ENCODE data around the gene RWDD4.

Gene RWDD4

GRCh38 chr4:183675625-183676024, 16.6 kb upstream of the RWDD4 start:
- H3K9ac ChIP-seq: no peak overlapping the region
- H3K4me1 ChIP-seq: no peaks in the 10 kb centered on the region
- H3K79me2 ChIP-seq: no peaks in the 10 kb centered on the region
- no peak for TF ChIP-seq CTCF (IDR thresholded peaks at IDR 0.05)
- no peaks in the 10 kb centered on the region for H3K36me3 ChIP-seq (ENCODE audit: control insufficient read depth, insufficient read depth, low read length)
- no peaks in the 10 kb centered on the region for H3K9me3 ChIP-seq (ENCODE audit: control insufficient read depth, low read length)
- no peak overlapping the region for H3K4me3 ChIP-seq (ENCODE audit: low read depth, low read length)
- H3K4me2 ChIP-seq (ENCODE audit: low read length): no peak overlapping the region
- no peak overlapping the region for H3K27ac ChIP-seq
- no peak overlapping the region for H2AFZ ChIP-seq
- no peaks in the 10 kb centered on the region for H3K27me3 ChIP-seq (ENCODE audit: control insufficient read depth, insufficient read depth, low read length)

GRCh38 chr4:183674153-183674552, 15.2 kb upstream of the RWDD4 start:
- Histone ChIP-seq H3K79me2 (no peaks in the 10 kb centered on the region), H3K4me3 (ENCODE audit: low read depth, low read length) (no peak overlapping the region), H3K9ac (no peak overlapping the region), H3K27ac (no peak overlapping the region), H2AFZ (no peak overlapping the region), H3K4me2 (ENCODE audit: low read length) (no peak overlapping the region), H3K27me3 (ENCODE audit: control insufficient read depth, insufficient read depth, low read length) (no peaks in the 10 kb centered on the region), H3K9me3 (ENCODE audit: control insufficient read depth, low read length) (no peaks in the 10 kb centered on the region), H3K4me1 (no peaks in the 10 kb centered on the region), H3K36me3 (ENCODE audit: control insufficient read depth, insufficient read depth, low read length) (no peaks in the 10 kb centered on the region)
- no peak for TF ChIP-seq CTCF (IDR thresholded peaks at IDR 0.05)

GRCh38 chr4:183670960-183671555, 12.1 kb upstream of the RWDD4 start:
- Histone ChIP-seq H3K9ac (no peak overlapping the region), H3K27ac (no peak overlapping the region), H3K4me2 (ENCODE audit: low read length) (no peak overlapping the region), H3K79me2 (no peaks in the 10 kb centered on the region), H2AFZ (no peak overlapping the region), H3K4me3 (ENCODE audit: low read depth, low read length) (no peak overlapping the region), H3K36me3 (ENCODE audit: control insufficient read depth, insufficient read depth, low read length) (no peaks in the 10 kb centered on the region), H3K27me3 (ENCODE audit: control insufficient read depth, insufficient read depth, low read length) (no peaks in the 10 kb centered on the region), H3K4me1 (no peaks in the 10 kb centered on the region), H3K9me3 (ENCODE audit: control insufficient read depth, low read length) (no peaks in the 10 kb centered on the region)
- no peak for TF ChIP-seq CTCF (IDR thresholded peaks at IDR 0.05)

- Histone ChIP-seq H3K27ac (no peak overlapping the region), H3K79me2 (no peaks in the 10 kb centered on the region), H3K27me3 (ENCODE audit: control insufficient read depth, insufficient read depth, low read length) (no peaks in the 10 kb centered on the region), H3K4me1 (no peaks in the 10 kb centered on the region), H3K9ac (no peak overlapping the region), H3K4me3 (ENCODE audit: low read depth, low read length) (no peak overlapping the region), H3K9me3 (ENCODE audit: control insufficient read depth, low read length) (no peaks in the 10 kb centered on the region), H2AFZ (no peak overlapping the region), H3K4me2 (ENCODE audit: low read length) (no peak overlapping the region), H3K36me3 (ENCODE audit: control insufficient read depth, insufficient read depth, low read length) (no peaks in the 10 kb centered on the region)
- no peak for TF ChIP-seq CTCF (IDR thresholded peaks at IDR 0.05)
Observed at GRCh38 chr4:183670251-183670650, 11.3 kb upstream of the RWDD4 start.

- Histone ChIP-seq H3K9ac (no peak overlapping the region), H3K79me2 (no peaks in the 10 kb centered on the region), H3K4me3 (ENCODE audit: low read depth, low read length) (no peak overlapping the region), H3K4me2 (ENCODE audit: low read length) (no peak overlapping the region), H2AFZ (no peak overlapping the region), H3K27me3 (ENCODE audit: control insufficient read depth, insufficient read depth, low read length) (no peaks in the 10 kb centered on the region), H3K9me3 (ENCODE audit: control insufficient read depth, low read length) (no peaks in the 10 kb centered on the region), H3K4me1 (no peaks in the 10 kb centered on the region), H3K27ac (no peak overlapping the region), H3K36me3 (ENCODE audit: control insufficient read depth, insufficient read depth, low read length) (no peaks in the 10 kb centered on the region)
- no peak for TF ChIP-seq CTCF (IDR thresholded peaks at IDR 0.05)
Observed at GRCh38 chr4:183666088-183666487, 7.1 kb upstream of the RWDD4 start.
